Fibroblast of mammary gland (primary cell): ENCODE data around the gene TAF1A.

ENCODE experiments used
- DNase-seq: peaks from one replicate; pipeline ENCODE4 v3.0.0-alpha.2; 2010; ENCODE audit warnings: low read depth
- H3K4me3 ChIP-seq: 2 replicates; pipeline ENCODE4 v1.5.1; 2011; ENCODE audit warnings: low read depth, mild to moderate bottlenecking, low read length, moderate library complexity; ENCODE audit not compliant: control insufficient read depth
- CTCF ChIP-seq: conservative IDR thresholded peaks from 2 replicates; pipeline ENCODE4 v1.5.1; 2011; ENCODE audit warnings: low read depth, low read length, inconsistent platforms; ENCODE audit not compliant: control insufficient read depth, insufficient read depth

The TAF1A gene

DNA sequence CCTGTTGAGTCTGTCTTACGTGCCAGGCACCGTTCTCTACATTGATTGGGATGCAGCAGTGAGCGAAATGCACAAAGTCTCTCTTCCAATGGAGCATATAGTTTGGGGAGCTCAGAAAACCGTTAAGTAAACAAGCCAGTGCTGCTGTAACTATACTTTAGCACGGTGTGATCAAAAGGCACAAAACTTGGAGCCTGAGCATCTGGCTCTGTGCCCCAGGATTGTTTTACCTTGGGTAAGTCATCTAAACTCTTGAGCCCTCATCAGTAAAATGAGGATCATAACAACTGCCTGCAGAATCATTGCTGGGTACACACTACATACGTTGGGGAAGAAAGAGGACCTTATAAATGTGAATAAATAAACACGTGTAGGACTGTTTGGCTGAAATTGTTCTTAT is 43.6 kb downstream of the TAF1A start:
- DNase-seq: no peak
- no peak overlapping the region for H3K4me3 ChIP-seq
- no peak for TF ChIP-seq CTCF

DNA sequence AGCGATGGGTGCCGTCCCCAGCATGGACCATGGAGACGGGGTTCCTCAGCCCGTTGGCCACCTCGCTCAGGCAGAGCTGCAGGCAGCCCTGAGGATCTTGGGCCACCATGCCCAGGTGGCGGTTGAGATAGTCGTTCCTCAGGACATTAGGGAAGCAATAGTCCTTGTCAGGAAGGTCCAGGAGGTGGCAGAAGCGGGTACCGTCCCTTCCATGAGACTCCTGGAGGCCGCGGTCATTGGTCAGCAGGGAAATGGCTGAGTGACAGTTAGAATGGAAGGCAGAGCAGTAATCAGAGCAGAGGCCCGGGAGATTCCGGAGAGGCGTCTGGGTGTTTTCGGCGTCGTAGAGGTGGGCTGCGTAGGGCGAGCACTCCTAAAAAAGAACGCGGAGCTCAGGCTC is 45.9 kb downstream of the TAF1A start:
- no peak overlapping the region for H3K4me3 ChIP-seq
- DNase-seq: no peak
- TF ChIP-seq CTCF: no peak

DNA sequence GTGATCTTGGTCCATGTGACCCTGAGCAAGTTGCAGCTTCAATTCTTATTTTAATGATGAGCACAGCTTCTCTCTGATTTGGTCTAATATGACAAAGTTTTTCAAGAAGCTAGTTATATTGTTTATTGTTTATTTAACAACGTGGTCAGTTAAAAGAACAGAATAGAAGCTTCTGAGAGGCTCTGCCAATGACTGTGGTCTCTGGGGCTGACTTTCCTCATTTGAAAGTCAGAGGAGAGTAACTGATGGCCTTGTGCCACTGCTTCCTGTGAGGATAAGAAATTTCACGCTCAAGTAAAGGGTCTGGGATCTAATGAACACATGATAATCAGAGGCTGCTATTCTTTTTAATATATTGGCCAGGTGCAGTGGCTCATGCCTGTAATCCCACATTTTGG is 49.1 kb downstream of the TAF1A start:
- DNase-seq: no peak
- no peak overlapping the region for H3K4me3 ChIP-seq
- no peak for TF ChIP-seq CTCF

GRCh38 chr1:222539951-222540597 is 49.7 kb downstream of the TAF1A start:
- no peak for TF ChIP-seq CTCF
- no peak overlapping the region for H3K4me3 ChIP-seq
- peak; percentile 50 for DNase-seq

GRCh38 chr1:222535455-222535854 is 54.3 kb downstream of the TAF1A start:
- no peak overlapping the region for H3K4me3 ChIP-seq
- no peak for DNase-seq
- TF ChIP-seq CTCF: no peak

DNA sequence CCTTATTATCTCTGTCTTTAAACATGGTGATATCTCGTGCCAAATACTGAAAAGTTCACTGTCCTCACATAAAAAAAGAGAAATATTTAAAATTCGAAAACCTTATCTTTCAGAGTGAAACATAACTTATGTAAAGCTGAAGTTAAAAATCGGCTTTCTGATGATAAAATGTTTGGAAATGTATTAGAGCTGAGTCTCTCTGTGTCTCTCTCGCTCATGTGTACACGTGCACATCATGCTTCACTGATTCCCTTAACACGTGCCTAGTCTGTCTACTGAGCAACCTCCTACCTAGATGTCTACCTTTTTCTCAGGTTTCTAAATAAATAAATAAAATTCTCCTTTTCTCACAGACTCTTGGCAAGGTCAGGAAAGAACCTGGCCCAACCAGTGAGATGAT is 58.9 kb downstream of the TAF1A start:
- DNase-seq: no peak
- no peak for TF ChIP-seq CTCF

DNA sequence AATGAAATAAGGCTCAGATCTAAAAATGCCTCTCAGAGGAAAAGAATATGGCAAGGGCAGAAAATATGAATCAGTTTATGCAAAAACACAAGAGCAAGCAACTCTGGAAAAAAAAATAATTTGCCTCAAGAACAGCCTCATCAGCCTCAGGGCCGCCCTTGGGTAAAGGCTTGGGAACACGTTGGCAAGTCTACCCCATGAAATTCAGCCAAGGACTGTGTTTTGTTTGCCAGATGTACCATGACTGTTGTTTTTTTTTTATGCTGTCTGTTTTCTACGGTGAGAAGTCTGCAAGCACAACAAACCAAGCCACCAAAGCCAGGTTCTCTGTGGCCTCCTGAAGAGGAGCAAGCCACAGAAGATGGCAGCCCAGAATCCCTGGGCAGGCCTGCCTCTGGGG is 59.8 kb downstream of the TAF1A start:
- H3K4me3 ChIP-seq: no peak overlapping the region
- TF ChIP-seq CTCF: no peak
- DNase-seq: no peak

More for the DNA sequence above, 58.9 kb downstream of the TAF1A start:
- H3K4me3 ChIP-seq: no peak overlapping the region
